Measurements from ENCODE around the gene CXCL13.

DNA sequence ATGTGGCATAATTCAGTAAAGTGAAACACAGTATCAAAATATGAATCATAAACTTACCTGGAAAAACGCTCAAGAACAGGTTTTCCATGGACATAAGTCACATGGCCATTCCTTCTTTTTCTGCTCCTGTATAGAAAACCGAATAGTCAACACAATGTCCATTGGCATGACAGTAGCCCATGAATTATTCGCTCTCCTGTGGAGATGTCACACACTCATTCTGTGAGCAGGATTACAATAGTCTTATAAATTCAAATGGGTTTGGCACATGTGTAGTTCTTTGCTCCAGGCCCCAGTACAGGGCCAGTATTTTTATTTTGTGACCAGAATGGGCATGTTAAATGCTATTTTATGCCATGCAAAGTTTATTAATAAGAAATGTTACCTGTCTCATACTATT, 15.1 kb upstream of the CXCL13 start:
- TF ChIP-seq, protein P1, sequence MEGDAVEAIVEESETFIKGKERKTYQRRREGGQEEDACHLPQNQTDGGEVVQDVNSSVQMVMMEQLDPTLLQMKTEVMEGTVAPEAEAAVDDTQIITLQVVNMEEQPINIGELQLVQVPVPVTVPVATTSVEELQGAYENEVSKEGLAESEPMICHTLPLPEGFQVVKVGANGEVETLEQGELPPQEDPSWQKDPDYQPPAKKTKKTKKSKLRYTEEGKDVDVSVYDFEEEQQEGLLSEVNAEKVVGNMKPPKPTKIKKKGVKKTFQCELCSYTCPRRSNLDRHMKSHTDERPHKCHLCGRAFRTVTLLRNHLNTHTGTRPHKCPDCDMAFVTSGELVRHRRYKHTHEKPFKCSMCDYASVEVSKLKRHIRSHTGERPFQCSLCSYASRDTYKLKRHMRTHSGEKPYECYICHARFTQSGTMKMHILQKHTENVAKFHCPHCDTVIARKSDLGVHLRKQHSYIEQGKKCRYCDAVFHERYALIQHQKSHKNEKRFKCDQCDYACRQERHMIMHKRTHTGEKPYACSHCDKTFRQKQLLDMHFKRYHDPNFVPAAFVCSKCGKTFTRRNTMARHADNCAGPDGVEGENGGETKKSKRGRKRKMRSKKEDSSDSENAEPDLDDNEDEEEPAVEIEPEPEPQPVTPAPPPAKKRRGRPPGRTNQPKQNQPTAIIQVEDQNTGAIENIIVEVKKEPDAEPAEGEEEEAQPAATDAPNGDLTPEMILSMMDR (IDR thresholded peaks at IDR 0.05; ENCODE audit: low read length): no peak
- TF ChIP-seq EZH2 (optimal IDR thresholded peaks at IDR 0.05; ENCODE audit: low read depth, low read length): no peak
